Measurements from ENCODE around the gene SZRD1. TPM values are rescaled to one million over a fixed set of nuclear protein-coding genes. Genes with fewer than 3 reads are reported as not detected.

The SZRD1 gene
- total and polyA plus RNA-seq, 2 donors (not counting 1 experiment from before 2014, with no cell fraction given): 92.4 to 110 TPM

DNA sequence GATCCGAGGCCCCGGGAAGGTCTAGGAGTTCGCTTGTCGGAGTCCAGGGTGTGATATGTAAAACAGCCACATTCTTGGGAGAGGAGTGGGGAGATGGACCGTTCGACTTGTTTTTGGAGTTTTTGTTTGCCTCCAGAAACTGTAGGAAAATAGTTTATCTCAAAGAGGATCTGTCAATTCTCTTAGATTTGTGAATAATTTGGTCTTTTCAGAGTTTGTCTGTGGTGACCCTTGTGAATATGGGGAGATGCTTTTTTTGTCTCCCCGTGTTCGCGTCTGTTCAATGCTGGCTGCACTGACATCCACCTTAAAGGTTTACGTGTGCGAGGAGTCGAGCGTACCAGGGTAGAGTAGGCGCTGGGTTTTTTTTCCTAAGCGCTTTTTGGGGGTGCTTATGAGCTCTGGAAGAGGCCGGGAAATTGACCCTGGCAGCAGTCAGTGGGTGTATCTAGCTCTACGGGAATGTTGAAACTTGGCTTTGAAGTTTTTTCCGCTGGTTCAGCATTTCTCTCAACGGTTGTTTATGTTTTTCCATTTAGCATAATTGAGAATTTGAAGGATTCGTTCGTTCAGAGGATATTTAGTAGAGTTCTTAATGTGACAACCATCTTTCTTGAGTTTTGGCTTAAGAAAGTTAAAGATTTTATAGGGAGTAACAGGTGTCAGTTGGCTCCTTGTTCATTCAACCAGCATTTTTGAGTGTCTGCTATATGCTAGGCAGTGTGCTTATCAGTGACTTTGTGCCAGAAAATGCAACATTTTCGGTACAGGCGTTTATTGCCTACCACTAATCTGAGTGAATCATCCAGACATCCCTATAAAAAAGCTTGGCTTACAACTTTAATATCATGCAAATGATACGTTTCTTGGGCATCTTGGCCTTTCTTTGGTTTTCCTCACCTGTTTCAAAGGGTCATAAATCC lies 1.2 kb downstream of the SZRD1 start:
- CTCF ChIA-PET: interaction anchor here (1.1 to 2.3 kb wide), 3 partner anchors 14 to 72 kb away, joined by 3 to 11 read pairs (median 5); partner anchors contain the start of genes FBXO42 and NECAP2
- Histone ChIP-seq H3K36me3 (replicated peaks in 1 of 2; ENCODE audit: control extremely low read depth in 1 of 2, control insufficient read depth in 1 of 2, extremely low read depth in 1 of 2, insufficient read depth in 2 of 2, low read length in 1 of 2) (peaks cover 0 to 9% of the 10 kb centered on the region in 2 experiments), H4K20me1 (ENCODE audit: control insufficient read depth, insufficient read depth, low read length, poor library complexity, severe bottlenecking) (peaks cover 55% of the 10 kb centered on the region), H3K4me1 (ENCODE audit: control insufficient read depth in 2 of 2, insufficient read depth in 2 of 2, low read length in 2 of 2) (peaks cover 26 to 42% of the 10 kb centered on the region in 2 donors), H2AFZ (ENCODE audit: insufficient read depth, low read depth, low read length, poor library complexity, severe bottlenecking) (peak overlapping the region; percentile 68), H3K9me3 (ENCODE audit: control extremely low read depth in 1 of 3, control insufficient read depth in 2 of 3, insufficient read depth in 1 of 3, low read length in 2 of 3) (no peaks in the 10 kb centered on the region), H3K79me2 (ENCODE audit: control insufficient read depth, insufficient read depth, low read length) (peaks cover 57% of the 10 kb centered on the region), H3K4me3 (ENCODE audit: control extremely low read depth in 1 of 5, extremely low read depth in 1 of 5, insufficient read depth in 1 of 5, low read depth in 2 of 5, low read length in 4 of 5) (peak overlapping the region; percentile 89 to 98 (median 91)), H3K9ac (ENCODE audit: low read length) (peak overlapping the region; percentile 95), H3K27ac (ENCODE audit: low read length in 2 of 2) (peak overlapping the region; percentile 98 to 99), H3K27me3 (replicated peaks in 1 of 4; ENCODE audit: control extremely low read depth in 1 of 4, control insufficient read depth in 3 of 4, insufficient read depth in 4 of 4, low read length in 3 of 4) (no peaks in the 10 kb centered on the region), H3K4me2 (replicated peaks; ENCODE audit: low read depth, low read length, poor library complexity, severe bottlenecking) (peak overlapping the region; percentile 85)
- no peak for DNase-seq
- no peaks in the 10 kb centered on the region for H3K27me3 Mint-ChIP-seq
- intact Hi-C loops (cut with micrococcal nuclease): loop anchor here (1.0 to 10.0 kb wide), 9 partner anchors 16 to 531 kb away; partner anchors contain the start of genes FBXO42, NECAP2 and ZBTB17
- ATAC-seq (ENCODE audit: low read depth): no peak
- H3K4me3 Mint-ChIP-seq: peak overlapping the region; percentile 99
- H3K9me3 Mint-ChIP-seq (ENCODE audit: insufficient read depth): no peaks in the 10 kb centered on the region
- TF ChIP-seq EZH2 (IDR thresholded peaks at IDR 0.05; ENCODE audit: borderline replicate concordance, insufficient read depth, low read depth, low read length, poor library complexity, severe bottlenecking): no peak
- TF ChIP-seq, protein P1, sequence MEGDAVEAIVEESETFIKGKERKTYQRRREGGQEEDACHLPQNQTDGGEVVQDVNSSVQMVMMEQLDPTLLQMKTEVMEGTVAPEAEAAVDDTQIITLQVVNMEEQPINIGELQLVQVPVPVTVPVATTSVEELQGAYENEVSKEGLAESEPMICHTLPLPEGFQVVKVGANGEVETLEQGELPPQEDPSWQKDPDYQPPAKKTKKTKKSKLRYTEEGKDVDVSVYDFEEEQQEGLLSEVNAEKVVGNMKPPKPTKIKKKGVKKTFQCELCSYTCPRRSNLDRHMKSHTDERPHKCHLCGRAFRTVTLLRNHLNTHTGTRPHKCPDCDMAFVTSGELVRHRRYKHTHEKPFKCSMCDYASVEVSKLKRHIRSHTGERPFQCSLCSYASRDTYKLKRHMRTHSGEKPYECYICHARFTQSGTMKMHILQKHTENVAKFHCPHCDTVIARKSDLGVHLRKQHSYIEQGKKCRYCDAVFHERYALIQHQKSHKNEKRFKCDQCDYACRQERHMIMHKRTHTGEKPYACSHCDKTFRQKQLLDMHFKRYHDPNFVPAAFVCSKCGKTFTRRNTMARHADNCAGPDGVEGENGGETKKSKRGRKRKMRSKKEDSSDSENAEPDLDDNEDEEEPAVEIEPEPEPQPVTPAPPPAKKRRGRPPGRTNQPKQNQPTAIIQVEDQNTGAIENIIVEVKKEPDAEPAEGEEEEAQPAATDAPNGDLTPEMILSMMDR (IDR thresholded peaks at IDR 0.05): no peak
- peak overlapping the region; percentile 100 for H3K27ac Mint-ChIP-seq
- H3K4me1 Mint-ChIP-seq: peaks cover 45% of the 10 kb centered on the region
- 2% methylated on average over 20 of the region's 24 CpGs for WGBS (ENCODE audit: insufficient coverage)
- POLR2A ChIA-PET: interaction anchor here (0.5 to 2.6 kb wide), 10 partner anchors 10 to 671 kb away, joined by 3 to 8 read pairs (median 4); partner anchors contain the start of genes FBXO42 and NECAP2

All from B cell (primary cell).